Stimulated activated CD4-positive, alpha-beta T cell treated with anti-CD3 and anti-CD28 coated beads, Interleukin-2, amount 100 ng/mL, for 4 hours (primary cell): Measurements from ENCODE around the gene TBX15.

Experiments
- DNase-seq: peaks from one replicate; pipeline ENCODE4 v3.0.0-alpha.2; 2020; ENCODE audit warnings: low read depth

The TBX15 gene

DNA sequence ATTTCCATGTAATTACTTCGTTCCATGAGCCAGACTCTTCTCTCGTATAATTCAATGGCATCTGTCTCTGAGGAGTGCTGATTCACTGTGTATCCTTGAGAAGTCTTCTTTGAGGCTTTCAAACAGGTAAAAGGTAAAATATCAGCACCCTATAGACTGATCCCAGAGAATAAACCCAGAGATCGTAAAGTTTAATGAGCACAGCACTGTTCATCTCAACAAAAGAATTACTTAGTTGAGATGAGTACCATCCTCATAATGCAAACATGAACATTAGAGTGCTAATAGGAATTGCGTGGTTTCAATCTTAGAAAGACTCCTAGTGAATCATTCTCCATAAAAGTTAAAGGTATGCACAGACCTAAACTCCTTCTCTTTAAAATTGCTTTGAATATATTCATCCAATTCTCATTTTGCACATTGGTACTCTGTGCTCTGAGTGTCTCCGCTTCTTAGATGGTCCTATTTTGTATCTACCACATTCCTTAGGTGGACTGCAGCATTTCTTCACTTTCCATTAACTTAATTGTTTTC, 97.2 kb downstream of the TBX15 start:
- DNase-seq = no peak

DNA sequence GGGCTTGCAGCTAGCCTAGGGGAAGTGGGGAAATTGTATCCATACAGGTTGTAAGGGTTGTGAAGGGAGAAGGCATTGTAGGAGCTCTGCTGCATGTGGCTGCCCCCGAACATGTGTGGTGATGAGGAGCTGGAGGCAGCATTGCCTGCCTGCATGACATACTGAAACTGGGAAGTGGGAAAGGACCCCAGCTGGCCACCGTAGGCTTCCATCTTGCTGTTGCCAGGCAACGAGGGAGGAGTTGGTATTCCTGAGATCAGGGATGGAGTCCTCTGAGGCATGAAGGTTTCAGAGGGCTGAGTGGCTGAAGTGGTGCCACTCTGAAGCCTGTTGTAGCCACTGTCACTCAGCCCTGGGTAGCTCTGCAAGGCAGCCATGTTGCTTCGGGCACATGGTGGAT, 103.2 kb downstream of the TBX15 start:
- DNase-seq = no peak

GRCh38 chr1:118881751-118882150, 106.4 kb downstream of the TBX15 start:
- no peak for DNase-seq

GRCh38 chr1:118878661-118879060, 109.5 kb downstream of the TBX15 start:
- no peak for DNase-seq

DNA sequence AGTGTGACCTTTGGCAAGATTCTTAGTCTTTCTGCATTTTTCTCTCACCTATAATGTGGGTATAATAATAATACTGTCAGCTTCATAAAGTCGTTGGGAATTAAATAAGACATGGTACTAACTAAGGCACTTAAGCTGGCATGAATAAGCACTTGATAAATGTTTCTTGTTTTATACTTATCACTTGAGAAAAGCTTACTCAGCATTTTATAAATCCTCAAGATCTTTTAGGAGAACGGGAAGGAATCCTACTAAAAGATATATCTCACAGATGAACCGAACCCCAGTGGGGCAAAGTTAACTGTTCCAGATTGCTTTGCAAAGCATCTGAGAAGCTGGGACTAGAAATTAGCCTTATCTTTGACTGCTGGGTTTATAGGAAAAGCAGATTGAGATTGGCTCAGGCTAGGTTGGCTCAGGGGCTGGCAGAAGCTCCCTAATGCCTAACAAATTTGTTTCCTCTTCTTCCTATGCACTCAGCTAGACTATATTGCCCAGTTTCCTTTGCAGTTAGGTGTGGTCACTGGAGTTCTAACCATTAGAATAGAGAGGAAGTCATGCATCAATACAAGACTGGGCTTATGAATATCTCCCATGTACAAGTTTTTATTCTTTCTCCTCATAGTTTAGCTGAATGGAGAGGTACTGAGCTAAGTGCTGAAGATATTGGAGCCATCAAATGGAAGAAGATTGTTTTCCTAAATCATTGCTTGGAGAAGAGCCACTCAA, 110.3 kb downstream of the TBX15 start:
- DNase-seq = no peak

DNA sequence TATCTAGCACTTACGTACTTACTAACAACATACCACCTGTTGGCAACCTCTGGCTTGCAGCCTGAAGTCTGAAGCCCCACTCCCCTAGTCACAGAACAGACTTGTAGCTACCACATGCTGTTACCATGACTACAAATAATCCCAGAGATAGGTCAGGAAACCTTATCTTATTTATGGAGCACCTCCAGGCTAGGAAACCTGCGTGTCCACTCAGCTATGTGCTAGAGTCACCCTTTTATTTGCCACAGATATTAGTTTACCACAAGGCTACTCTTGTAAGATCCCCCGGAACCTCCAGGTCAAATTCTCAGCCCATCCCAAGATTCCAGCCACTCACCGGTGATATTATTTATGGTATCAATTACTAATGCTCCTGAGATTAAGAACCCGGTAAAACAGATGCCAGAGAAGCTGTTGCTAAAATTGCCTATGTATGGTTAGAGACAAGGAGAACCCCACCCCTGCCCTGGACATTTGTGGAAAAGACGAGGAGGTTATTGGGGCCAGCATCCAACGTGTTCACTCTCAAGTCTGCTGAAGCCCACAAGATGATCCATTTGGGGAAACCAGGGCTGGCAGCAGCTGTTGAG, 116.5 kb downstream of the TBX15 start:
- no peak for DNase-seq

- no peak for DNase-seq
These were observed 119.8 kb downstream of the TBX15 start for GRCh38 chr1:118868387-118868786.

GRCh38 chr1:118866330-118866729, 121.8 kb downstream of the TBX15 start:
- no peak for DNase-seq

- DNase-seq = no peak
These were observed 124.5 kb downstream of the TBX15 start for GRCh38 chr1:118863688-118864087.

GRCh38 chr1:118862755-118863154, 125.4 kb downstream of the TBX15 start:
- no peak for DNase-seq

GRCh38 chr1:118861216-118861615, 126.9 kb downstream of the TBX15 start:
- no peak for DNase-seq

- no peak for DNase-seq
These were observed 128.1 kb downstream of the TBX15 start for GRCh38 chr1:118859999-118860398.

DNA sequence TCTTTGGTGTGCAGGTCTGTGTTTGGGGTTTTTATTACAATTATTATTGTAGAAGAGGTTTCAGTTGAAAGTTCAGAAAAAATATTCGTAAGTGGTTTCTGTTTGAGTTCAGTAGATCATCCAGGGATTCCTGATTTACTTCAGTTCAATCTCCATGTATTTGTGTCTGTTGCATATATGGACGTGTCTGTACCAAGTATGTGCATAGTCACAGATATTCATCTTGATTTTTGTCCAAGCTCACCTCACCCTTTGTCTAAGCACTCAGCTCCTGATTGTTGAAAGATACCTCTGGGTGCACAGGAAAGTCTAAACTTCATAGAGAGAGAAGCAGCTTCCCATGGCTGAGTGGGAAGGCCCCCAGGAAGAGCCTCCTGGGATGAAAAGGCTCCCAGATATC, 141.7 kb downstream of the TBX15 start:
- no peak for DNase-seq

DNA sequence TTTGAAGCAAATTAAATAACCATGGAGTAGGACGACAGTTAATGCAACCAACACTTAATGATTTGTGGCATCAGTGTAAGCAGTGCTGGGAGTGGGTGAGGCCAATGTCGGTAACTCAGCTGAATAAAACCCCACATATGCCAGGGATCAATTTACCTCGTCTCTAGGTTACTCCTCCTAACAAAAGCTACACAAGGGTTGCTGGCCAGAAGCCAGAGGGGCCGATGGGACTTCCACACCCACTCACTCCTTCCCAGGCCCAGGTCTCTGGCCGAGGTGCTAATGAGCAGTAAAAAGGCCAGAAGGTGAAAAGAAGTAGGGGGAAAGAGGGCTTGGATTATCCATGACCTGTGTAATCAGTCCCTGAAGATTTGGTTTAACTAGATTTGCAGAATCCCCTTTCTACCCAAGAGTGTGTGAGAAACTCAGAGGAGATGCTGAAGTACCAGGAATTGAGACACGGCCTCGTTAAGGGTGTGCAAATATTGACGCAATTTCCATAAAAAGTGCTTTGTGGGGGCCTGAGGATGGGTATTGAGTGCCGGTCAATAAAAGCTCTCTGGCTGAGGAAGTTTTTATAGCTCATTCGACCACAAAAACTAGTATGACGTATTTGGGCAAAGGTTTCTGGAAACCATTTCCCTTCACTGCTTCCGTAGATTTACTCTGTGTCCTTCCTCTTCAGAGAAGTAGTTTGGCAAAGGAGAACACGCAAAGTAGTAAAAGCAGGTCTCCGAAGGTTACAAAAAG, 145.5 kb downstream of the TBX15 start:
- DNase-seq = no peak

GRCh38 chr1:118841521-118841920, 146.6 kb downstream of the TBX15 start:
- no peak for DNase-seq
